GM12875 (cell line): ENCODE data around the gene LCORL.

Source experiments
- H3K4me3 ChIP-seq: one replicate; pipeline ENCODE4 v1.5.1; 2011; ENCODE audit warnings: low read depth, low read length, control low read depth
- CTCF ChIP-seq: IDR thresholded peaks from 2 replicates; pipeline ENCODE4 v1.5.1; 2011; ENCODE audit warnings: low read depth, mild to moderate bottlenecking, control low read depth, inconsistent platforms, low read length, moderate library complexity, borderline replicate concordance; ENCODE audit not compliant: insufficient read depth

The LCORL gene

DNA sequence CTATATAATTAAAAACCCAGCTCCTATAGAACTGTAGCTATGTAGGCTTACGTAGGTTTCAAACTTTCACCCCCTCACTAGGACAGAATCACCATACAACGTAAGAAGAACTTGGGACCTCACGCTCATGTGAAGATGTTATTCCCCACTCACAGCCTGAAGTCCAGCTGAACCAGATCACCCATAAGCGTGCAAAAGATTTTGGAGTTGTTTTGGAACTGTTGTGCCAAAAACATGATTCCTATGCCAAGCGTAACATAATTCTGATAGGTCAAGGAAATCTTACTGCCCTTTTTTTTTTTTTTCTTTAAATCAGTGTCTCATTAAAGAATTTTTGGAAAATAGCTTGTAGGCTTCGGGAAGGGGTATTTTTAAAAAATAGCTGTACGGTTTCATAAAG is 57.0 kb downstream of the LCORL start:
- no peak for TF ChIP-seq CTCF

GRCh38 chr4:17962171-17962570 is 59.4 kb downstream of the LCORL start:
- no peak for TF ChIP-seq CTCF
- H3K4me3 ChIP-seq, result no peak overlapping the region

More for the DNA sequence above, 57.0 kb downstream of the LCORL start:
- H3K4me3 ChIP-seq, result no peak overlapping the region

- no peak overlapping the region for H3K4me3 ChIP-seq
- TF ChIP-seq CTCF, result no peak
Observed at GRCh38 chr4:17961249-17961648, 60.3 kb downstream of the LCORL start.

DNA sequence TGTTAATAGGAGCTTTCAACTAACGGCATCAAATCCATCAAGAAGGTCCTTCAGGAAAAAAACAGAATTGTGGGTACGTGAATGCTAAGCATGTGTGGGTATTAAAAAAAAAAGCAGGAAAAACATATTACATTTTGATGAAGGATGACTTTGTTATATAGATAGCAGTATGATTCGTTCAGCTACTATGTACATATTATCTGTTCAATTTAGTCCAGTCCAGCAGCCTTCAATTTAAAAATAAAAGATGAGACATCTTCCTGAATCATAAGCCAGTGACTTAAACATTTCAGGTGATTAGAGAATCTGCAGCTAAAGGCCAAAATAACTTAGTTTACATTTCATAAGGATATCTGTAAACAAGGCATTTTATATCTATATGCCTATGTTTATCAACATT is 63.4 kb downstream of the LCORL start:
- no peak overlapping the region for H3K4me3 ChIP-seq
- TF ChIP-seq CTCF, result no peak

DNA sequence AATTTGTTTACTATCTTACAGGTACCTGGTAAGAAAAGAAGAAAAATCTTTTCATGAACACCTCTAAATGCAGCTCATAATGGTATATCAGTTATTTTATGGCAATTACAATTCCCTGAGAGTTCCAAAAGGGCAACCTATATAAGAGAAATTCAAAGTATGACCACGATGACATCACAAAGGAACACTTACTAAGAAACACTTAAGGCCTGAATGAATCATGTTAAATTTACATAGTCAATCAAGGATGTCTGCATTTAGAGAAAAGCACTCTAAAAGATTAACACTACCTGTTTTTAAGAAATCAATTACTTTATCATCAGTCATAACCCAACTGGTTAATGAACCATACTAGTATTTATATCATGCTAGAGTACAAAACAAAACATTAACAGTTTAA is 63.9 kb downstream of the LCORL start:
- TF ChIP-seq CTCF, result no peak
- no peak overlapping the region for H3K4me3 ChIP-seq

GRCh38 chr4:17956245-17956644 is 65.3 kb downstream of the LCORL start:
- no peak overlapping the region for H3K4me3 ChIP-seq
- no peak for TF ChIP-seq CTCF

- TF ChIP-seq CTCF, result no peak
Observed at GRCh38 chr4:17945303-17945702, 76.3 kb downstream of the LCORL start.

More at GRCh38 chr4:17945303-17945702, 76.3 kb downstream of the LCORL start:
- no peak overlapping the region for H3K4me3 ChIP-seq
